Kidney (tissue), 14 donors: ENCODE measurements around the gene SYNDIG1. TPM values are rescaled to one million over a fixed set of nuclear protein-coding genes. Genes with fewer than 3 reads are reported as not detected.

Experiments
- DNase-seq, 5 donors: peaks; one replicate each; pipeline ENCODE4 v3.0.0-alpha.2; 2013 to 2020
- FAIRE-seq: peaks from 2 replicates; lab custom pipeline; 2012; peaks lifted over from hg19 to GRCh38; lab: Jason Lieb, UNC
- H3K27ac ChIP-seq, 2 donors: one replicate each; pipeline ENCODE4 v1.7.0; 2013; ENCODE audit warnings: low read depth in 2 of 2, low read length in 2 of 2, inconsistent platforms in 1 of 2
- H3K27me3 ChIP-seq: one replicate; pipeline ENCODE4 v1.7.1; 2013; ENCODE audit warnings: low read length, inconsistent platforms; ENCODE audit not compliant: control insufficient read depth, insufficient read depth
- H3K36me3 ChIP-seq, 3 donors: one replicate each; pipeline versions ENCODE4 v1.7.0 to v1.7.1; 2013; ENCODE audit warnings: low read length in 3 of 3, control low read depth in 1 of 3, inconsistent platforms in 1 of 3; ENCODE audit not compliant: insufficient read depth in 3 of 3, control insufficient read depth in 2 of 3
- H3K4me1 ChIP-seq, 3 donors: one replicate each; pipeline versions ENCODE4 v1.7.0 to v1.7.1; 2013; ENCODE audit warnings: low read length in 3 of 3, inconsistent platforms in 1 of 3, low read depth in 1 of 3; ENCODE audit not compliant: control insufficient read depth in 2 of 3, insufficient read depth in 2 of 3
- H3K4me3 ChIP-seq, 3 donors: one replicate each; pipeline versions ENCODE4 v1.7.0 to v1.8.1; 2013; ENCODE audit warnings: low read length in 3 of 3, control low read depth in 1 of 3, inconsistent platforms in 1 of 3
- H3K9ac ChIP-seq, 3 donors: one replicate each; pipeline versions ENCODE4 v1.7.0 to v1.7.1; 2013; ENCODE audit warnings: low read length in 3 of 3, control low read depth in 1 of 3, inconsistent platforms in 1 of 3
- H3K9me3 ChIP-seq, 3 donors: one replicate each; pipeline versions ENCODE4 v1.7.0 to v1.7.1; 2013; ENCODE audit warnings: low read length in 3 of 3, control low read depth in 1 of 3, inconsistent platforms in 1 of 3; ENCODE audit not compliant: control insufficient read depth in 2 of 3, insufficient read depth in 1 of 3
- CTCF ChIP-seq: IDR thresholded peaks from 3 replicates; pipeline ENCODE4 v1.5.1; 2012; ENCODE audit warnings: mild to moderate bottlenecking, moderate library complexity, borderline replicate concordance; ENCODE audit not compliant: insufficient read depth; ENCODE audit errors: extremely low read depth
- intact Hi-C: fragments of 100-400 bp; cut with DNase I; formaldehyde crosslinking; loops from one replicate; pipeline ENCODE4 v1.11.1; 2022
- polyA plus RNA-seq: library from polyadenylated mRNA; stranded (reverse); fragments of 350-450 nt; fragmentation: Illumina TruSeq; extraction: RNeasy Lipid Tissue Mini Kit (QIAGEN cat#74804); gene quantifications from one replicate; pipeline ENCODE4 v1.2.3, GENCODE V29; 2014; ENCODE audit warnings: low read depth, low replicate concordance; ENCODE audit not compliant: insufficient read depth
- total RNA-seq: library from RNA; stranded (reverse); fragmentation: NEBNext Ultra II Directional; extraction: Animal tissue kit (Norgen Biotek cat#: 25700); gene quantifications from one replicate; pipeline ENCODE4 v1.2.1, GENCODE V29; 2021
- donor health status: control.
- donor health status: control.
- donor health status: control.
- donor health status: control.
- donor health status: control.
- donor health status: DM: yes; HTN: yes; CAD: no.
- donor health status: Normal renal cell carcinoma (clear cell type).

Gene SYNDIG1
- total and polyA plus RNA-seq, 2 donors from 2014 or later, result 5.4 to 8.2 TPM

- no peaks in the 10 kb centered on the region for H3K27me3 ChIP-seq
- TF ChIP-seq CTCF, result no peak
- H3K36me3 ChIP-seq, result no peaks in the 10 kb centered on the region
- no peak for FAIRE-seq
- no peaks in the 10 kb centered on the region for H3K4me1 ChIP-seq
- H3K27ac ChIP-seq, result no peak overlapping the region
- H3K9me3 ChIP-seq, result no peaks in the 10 kb centered on the region
- no peak for DNase-seq
- H3K4me3 ChIP-seq, result no peak overlapping the region
- no peak overlapping the region for H3K9ac ChIP-seq
- intact Hi-C loops, result no loop called here
These were observed 89.8 kb downstream of the SYNDIG1 start for GRCh38 chr20:24559114-24559732.

- intact Hi-C loops, result no loop called here
- Histone ChIP-seq H3K9ac (no peak overlapping the region), H3K36me3 (no peaks in the 10 kb centered on the region), H3K4me3 (no peak overlapping the region), H3K9me3 (no peaks in the 10 kb centered on the region), H3K4me1 (no peaks in the 10 kb centered on the region), H3K27me3 (no peaks in the 10 kb centered on the region), H3K27ac (no peak overlapping the region)
- DNase-seq (no peak), FAIRE-seq (no peak)
- no peak for TF ChIP-seq CTCF
These were observed 91.4 kb downstream of the SYNDIG1 start for GRCh38 chr20:24560571-24561491.

DNA sequence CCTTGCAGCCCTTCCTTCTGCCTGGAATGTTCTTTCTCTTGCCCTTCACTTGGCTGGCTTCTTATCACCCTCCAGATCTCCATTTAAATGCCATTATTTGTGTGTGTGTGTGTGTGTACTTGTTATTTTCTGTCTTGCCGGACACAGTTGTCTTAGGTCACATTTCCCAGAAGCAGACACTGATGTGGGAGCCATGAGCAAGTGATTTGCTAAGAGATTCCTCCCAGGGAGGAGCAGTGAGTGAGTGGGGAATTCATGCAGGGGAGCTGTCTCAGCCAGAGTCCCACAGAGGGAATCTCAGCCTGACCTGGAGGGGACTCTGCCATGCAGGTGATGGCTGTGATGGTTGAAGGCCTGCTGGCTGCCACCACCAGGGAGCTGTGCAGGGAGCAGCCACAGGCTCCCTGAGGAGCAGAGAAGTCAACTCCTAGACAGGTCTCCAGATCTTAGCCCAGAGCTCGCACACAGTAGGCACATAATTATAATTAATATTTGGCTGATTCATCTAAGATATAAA lies 96.5 kb downstream of the SYNDIG1 start:
- DNase-seq, result no peak
- Histone ChIP-seq H3K9ac (no peak overlapping the region), H3K36me3 (no peaks in the 10 kb centered on the region), H3K27ac (no peak overlapping the region), H3K27me3 (no peaks in the 10 kb centered on the region), H3K9me3 (no peaks in the 10 kb centered on the region), H3K4me1 (no peaks in the 10 kb centered on the region), H3K4me3 (no peak overlapping the region)
- no peak for TF ChIP-seq CTCF
- intact Hi-C loops, result no loop called here
- no peak for FAIRE-seq
